Omental fat pad (tissue), 4 donors: ENCODE measurements around the gene AREG. TPM values are rescaled to one million over a fixed set of nuclear protein-coding genes. Genes with fewer than 3 reads are reported as not detected.

Experiments used
- ATAC-seq: fragments of 150-250 bp; one replicate; pipeline ENCODE4 v1.9.1; 2016; ENCODE audit warnings: mild to moderate bottlenecking, moderate library complexity; ENCODE audit not compliant: low FRiP score
- DNase-seq: peaks from one replicate; pipeline ENCODE4 v3.0.0-alpha.2; 2019; ENCODE audit warnings: low spot score
- CTCF ChIP-seq, 3 donors: fragments of 450-650 bp; IDR thresholded peaks; one replicate each; pipeline ENCODE4 v1.5.1; 2016 to 2017; ENCODE audit warnings: antibody characterized with exemption in 3 of 3, mild to moderate bottlenecking in 3 of 3, moderate library complexity in 2 of 3
- total RNA-seq, 4 donors: library from RNA; depleted of rRNA; stranded (reverse); fragments of >200 nt; gene quantifications; one replicate each; pipeline ENCODE4 v1.1.0, GENCODE V29; 2016

The AREG gene
- total RNA-seq, 4 donors from 2014 or later: 31.2 to 202 (median 43.7) TPM

- ATAC-seq (no peak), DNase-seq (no peak)
- TF ChIP-seq CTCF (IDR thresholded peaks at IDR 0.05): no peak
Observed at GRCh38 chr4:74456849-74457395, 12.0 kb downstream of the AREG start.

GRCh38 chr4:74460833-74461232, 15.9 kb downstream of the AREG start:
- no peak for TF ChIP-seq CTCF (IDR thresholded peaks at IDR 0.05)
- DNase-seq (no peak), ATAC-seq (no peak)

GRCh38 chr4:74463123-74463522, 18.2 kb downstream of the AREG start:
- ATAC-seq: no peak
- DNase-seq: no peak
- no peak for TF ChIP-seq CTCF (IDR thresholded peaks at IDR 0.05)

- no peak for DNase-seq
- no peak for ATAC-seq
- no peak for TF ChIP-seq CTCF (IDR thresholded peaks at IDR 0.05)
Observed at GRCh38 chr4:74464291-74464690, 19.4 kb downstream of the AREG start.

GRCh38 chr4:74466242-74466641, 21.3 kb downstream of the AREG start:
- TF ChIP-seq CTCF (IDR thresholded peaks at IDR 0.05): no peak
- ATAC-seq: no peak

GRCh38 chr4:74471264-74471663, 26.3 kb downstream of the AREG start:
- TF ChIP-seq CTCF (IDR thresholded peaks at IDR 0.05): no peak
- no peak for ATAC-seq
- no peak for DNase-seq

More at GRCh38 chr4:74466242-74466641, 21.3 kb downstream of the AREG start:
- DNase-seq: no peak

- ATAC-seq (peak; percentile 92), DNase-seq (no peak)
Observed at GRCh38 chr4:74473155-74473811, 28.3 kb downstream of the AREG start.

More at GRCh38 chr4:74473155-74473811, 28.3 kb downstream of the AREG start:
- TF ChIP-seq CTCF (IDR thresholded peaks at IDR 0.05): no peak
